NCI-H345 (cell line): ENCODE results near the gene RASSF3.
A peak's percentile ranks its signal among the peaks of the same experiment; 100 is the strongest.
"Not testable (repeated sequence)": the region's sequence is repeated elsewhere in the genome, so short reads cannot be mapped to it uniquely, and the experiment has no call there.

Experiments used
- DNase-seq: peaks from one replicate; lab custom pipeline; 2025; lab: John Stamatoyannopoulos, UW

The RASSF3 gene

GRCh38 chr12:64671681-64672080 is 61.4 kb downstream of the RASSF3 start:
- DNase-seq: no peak

- DNase-seq: peak; percentile 84
These were observed 62.7 kb downstream of the RASSF3 start for GRCh38 chr12:64672925-64673409.

GRCh38 chr12:64673490-64674169 is 63.3 kb downstream of the RASSF3 start:
- peak; percentile 79 for DNase-seq

- DNase-seq: no peak
These were observed 64.2 kb downstream of the RASSF3 start for GRCh38 chr12:64674367-64674922.

GRCh38 chr12:64675795-64676194 is 65.5 kb downstream of the RASSF3 start:
- no peak for DNase-seq

- DNase-seq: no peak
These were observed 68.0 kb downstream of the RASSF3 start for GRCh38 chr12:64678248-64678647.

GRCh38 chr12:64678835-64679234 is 68.5 kb downstream of the RASSF3 start:
- DNase-seq: no peak

GRCh38 chr12:64679487-64680001 is 69.2 kb downstream of the RASSF3 start:
- DNase-seq: peak; percentile 84

GRCh38 chr12:64680235-64680634 is 69.9 kb downstream of the RASSF3 start:
- no peak for DNase-seq

GRCh38 chr12:64681200-64682052 is 71.1 kb downstream of the RASSF3 start:
- no peak for DNase-seq

- DNase-seq: peak; percentile 55
These were observed 72.4 kb downstream of the RASSF3 start for GRCh38 chr12:64682572-64683277.

GRCh38 chr12:64683816-64684543 is 73.7 kb downstream of the RASSF3 start:
- no peak for DNase-seq

- no peak for DNase-seq
These were observed 74.8 kb downstream of the RASSF3 start for GRCh38 chr12:64685050-64685449.

- no peak for DNase-seq
These were observed 75.3 kb downstream of the RASSF3 start for GRCh38 chr12:64685605-64686004.

- no peak for DNase-seq
These were observed 77.5 kb downstream of the RASSF3 start for GRCh38 chr12:64687816-64688215.

GRCh38 chr12:64688219-64688618 is 77.9 kb downstream of the RASSF3 start:
- no peak for DNase-seq

GRCh38 chr12:64688715-64689114 is 78.4 kb downstream of the RASSF3 start:
- DNase-seq: no peak

- not testable (repeated sequence) for DNase-seq
These were observed 79.9 kb downstream of the RASSF3 start for GRCh38 chr12:64690236-64690635.

- no peak for DNase-seq
These were observed 81.0 kb downstream of the RASSF3 start for GRCh38 chr12:64691227-64691794.

GRCh38 chr12:64691795-64692583 is 81.7 kb downstream of the RASSF3 start:
- peak; percentile 30 for DNase-seq
